Peyer's patch (tissue), 4 donors: ENCODE data around the gene BMF. TPM values are rescaled to one million over a fixed set of nuclear protein-coding genes. Genes with fewer than 3 reads are reported as not detected.

ENCODE experiments used
- DNase-seq, 3 donors: peaks; one replicate each; pipeline ENCODE4 v3.0.0-alpha.2; 2017 to 2019
- H3K27ac ChIP-seq, 4 donors: fragments of 200-600 bp; sonication (generic); one replicate each; pipeline ENCODE4 v1.5.1; 2016 to 2019
- H3K27me3 ChIP-seq, 2 donors: fragments of 200-600 bp; sonication (generic); one replicate each; pipeline ENCODE4 v1.5.1; 2019
- H3K36me3 ChIP-seq, 3 donors: fragments of 200-600 bp; sonication (generic); one replicate each; pipeline ENCODE4 v1.5.1; 2016 to 2019
- H3K4me1 ChIP-seq, 4 donors: fragments of 200-600 bp; sonication (generic); one replicate each; pipeline ENCODE4 v1.5.1; 2016 to 2019
- H3K4me3 ChIP-seq, 4 donors: fragments of 200-600 bp; sonication (generic); 1 replicate in 3 of 4; 2 replicates in 1 of 4; pipeline ENCODE4 v1.5.1; 2016 to 2019; ENCODE audit warnings: mild to moderate bottlenecking in 1 of 4
- H3K9me3 ChIP-seq, 4 donors: fragments of 200-600 bp; sonication (generic); one replicate each; pipeline ENCODE4 v1.5.1; 2016 to 2019; ENCODE audit warnings: mild to moderate bottlenecking in 1 of 4
- POLR2A ChIP-seq, 2 donors: fragments of 450-650 bp; IDR thresholded peaks; one replicate each; pipeline ENCODE4 v1.5.1; 2017; ENCODE audit warnings: antibody characterized with exemption in 2 of 2, mild to moderate bottlenecking in 2 of 2, moderate library complexity in 2 of 2
- total RNA-seq, 4 donors: library from RNA; depleted of rRNA; stranded (reverse); fragments of >200 nt; gene quantifications; one replicate each; pipeline ENCODE4 v1.1.0, GENCODE V29; 2016
- TF ChIP-seq, protein P1 (sequence below), 6 experiments: fragments of 450-650 bp in 4 of 6; fragments of 200-600 bp in 2 of 6; sonication (generic) in 1 of 6; IDR thresholded peaks; one replicate each; pipeline ENCODE4 v1.5.1; 2017 to 2019; ENCODE audit warnings: antibody characterized with exemption in 6 of 6, mild to moderate bottlenecking in 3 of 6, moderate library complexity in 1 of 6

Gene BMF
- total RNA-seq, 4 donors from 2014 or later, result 13.5 to 98.2 (median 26.1) TPM

- H3K27me3 ChIP-seq, result no peaks in the 10 kb centered on the region
- H3K36me3 ChIP-seq, result peaks cover 0 to 37% (median 0%) of the 10 kb centered on the region in 3 donors
- no peak for DNase-seq
- peaks cover 0 to 17% (median 0%) of the 10 kb centered on the region in 4 donors for H3K4me1 ChIP-seq
- TF ChIP-seq, protein P1, sequence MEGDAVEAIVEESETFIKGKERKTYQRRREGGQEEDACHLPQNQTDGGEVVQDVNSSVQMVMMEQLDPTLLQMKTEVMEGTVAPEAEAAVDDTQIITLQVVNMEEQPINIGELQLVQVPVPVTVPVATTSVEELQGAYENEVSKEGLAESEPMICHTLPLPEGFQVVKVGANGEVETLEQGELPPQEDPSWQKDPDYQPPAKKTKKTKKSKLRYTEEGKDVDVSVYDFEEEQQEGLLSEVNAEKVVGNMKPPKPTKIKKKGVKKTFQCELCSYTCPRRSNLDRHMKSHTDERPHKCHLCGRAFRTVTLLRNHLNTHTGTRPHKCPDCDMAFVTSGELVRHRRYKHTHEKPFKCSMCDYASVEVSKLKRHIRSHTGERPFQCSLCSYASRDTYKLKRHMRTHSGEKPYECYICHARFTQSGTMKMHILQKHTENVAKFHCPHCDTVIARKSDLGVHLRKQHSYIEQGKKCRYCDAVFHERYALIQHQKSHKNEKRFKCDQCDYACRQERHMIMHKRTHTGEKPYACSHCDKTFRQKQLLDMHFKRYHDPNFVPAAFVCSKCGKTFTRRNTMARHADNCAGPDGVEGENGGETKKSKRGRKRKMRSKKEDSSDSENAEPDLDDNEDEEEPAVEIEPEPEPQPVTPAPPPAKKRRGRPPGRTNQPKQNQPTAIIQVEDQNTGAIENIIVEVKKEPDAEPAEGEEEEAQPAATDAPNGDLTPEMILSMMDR (IDR thresholded peaks at IDR 0.05), result no peak
- no peak for TF ChIP-seq POLR2A (IDR thresholded peaks at IDR 0.05)
- H3K9me3 ChIP-seq, result no peaks in the 10 kb centered on the region
- peak overlapping the region; percentile 79 to 92 (median 90) for H3K27ac ChIP-seq
- H3K4me3 ChIP-seq, result peak overlapping the region; percentile 65 to 79 (median 75)
These were observed 70.4 kb downstream of the BMF start for GRCh38 chr15:40038275-40038637.

Other genes with a start within 250 kb of the BMF start
- 1 to 10 TPM in 3 of 4 donors, under 1 TPM in 1; 0.88 to 4.3 (median 3.1) TPM for gene GPR176, start 188.6 kb downstream of the BMF start, total RNA-seq
- 10 to 100 TPM; 17.6 to 34.7 (median 22.4) TPM for gene EIF2AK4, start 174.8 kb downstream of the BMF start, total RNA-seq
- 100 to 1,000 TPM; 105 to 163 (median 146) TPM for gene SRP14, start 69.7 kb downstream of the BMF start, total RNA-seq
- 100 to 1,000 TPM in 1 of 4 donors, 10 to 100 TPM in 3; 10.6 to 120 (median 13.3) TPM for gene BUB1B, start 52.2 kb upstream of the BMF start, total RNA-seq
- gene PAK6, start 130.2 kb upstream of the BMF start, total RNA-seq, result 1 to 10 TPM in 2 of 4 donors, not detected in 2; 3.3 to 4.7 TPM
- gene ANKRD63, start 174.2 kb upstream of the BMF start, total RNA-seq, result not detected
- 100 to 1,000 TPM in 1 of 4 donors, 10 to 100 TPM in 3; 12.3 to 101 (median 15.7) TPM for gene PLCB2, start 199.1 kb upstream of the BMF start, total RNA-seq
- 10 to 100 TPM in 1 of 4 donors, 1 to 10 TPM in 3; 6.2 to 10.7 (median 8.9) TPM for gene INAFM2, start 214.8 kb upstream of the BMF start, total RNA-seq
- gene CCDC9B, start 232.1 kb upstream of the BMF start, total RNA-seq, result 10 to 100 TPM; 14.4 to 55.6 (median 37.7) TPM
- 1,000 to 10,000 TPM in 3 of 4 donors, 100 to 1,000 TPM in 1; 519 to 6,265 (median 3,022) TPM for gene PHGR1, start 242.2 kb upstream of the BMF start, total RNA-seq
- 10 to 100 TPM in 1 of 4 donors, 1 to 10 TPM in 3; 1.7 to 27.5 (median 7.4) TPM for gene DISP2, start 249.3 kb upstream of the BMF start, total RNA-seq